OCI-LY3 (cell line): Measurements from ENCODE around the gene SMIM36.

ENCODE experiments used
- EZH2phosphoT487 ChIP-seq: fragments of 200-600 bp; shearing (Covaris generic); IDR thresholded peaks from 2 replicates; pipeline ENCODE4 v1.6.1; 2018; ENCODE audit warnings: antibody characterized with exemption, mixed run types, low read depth
- TF ChIP-seq, protein P1 (sequence below): fragments of 200-600, 300-600 bp; sonication (generic); IDR thresholded peaks from 2 replicates; pipeline ENCODE4 v1.5.1; 2014; ENCODE audit warnings: antibody characterized with exemption, low read length, low read depth

GRCh38 chr17:55482591-55483389, 28.5 kb downstream of the SMIM36 start:
- TF ChIP-seq, protein P1, sequence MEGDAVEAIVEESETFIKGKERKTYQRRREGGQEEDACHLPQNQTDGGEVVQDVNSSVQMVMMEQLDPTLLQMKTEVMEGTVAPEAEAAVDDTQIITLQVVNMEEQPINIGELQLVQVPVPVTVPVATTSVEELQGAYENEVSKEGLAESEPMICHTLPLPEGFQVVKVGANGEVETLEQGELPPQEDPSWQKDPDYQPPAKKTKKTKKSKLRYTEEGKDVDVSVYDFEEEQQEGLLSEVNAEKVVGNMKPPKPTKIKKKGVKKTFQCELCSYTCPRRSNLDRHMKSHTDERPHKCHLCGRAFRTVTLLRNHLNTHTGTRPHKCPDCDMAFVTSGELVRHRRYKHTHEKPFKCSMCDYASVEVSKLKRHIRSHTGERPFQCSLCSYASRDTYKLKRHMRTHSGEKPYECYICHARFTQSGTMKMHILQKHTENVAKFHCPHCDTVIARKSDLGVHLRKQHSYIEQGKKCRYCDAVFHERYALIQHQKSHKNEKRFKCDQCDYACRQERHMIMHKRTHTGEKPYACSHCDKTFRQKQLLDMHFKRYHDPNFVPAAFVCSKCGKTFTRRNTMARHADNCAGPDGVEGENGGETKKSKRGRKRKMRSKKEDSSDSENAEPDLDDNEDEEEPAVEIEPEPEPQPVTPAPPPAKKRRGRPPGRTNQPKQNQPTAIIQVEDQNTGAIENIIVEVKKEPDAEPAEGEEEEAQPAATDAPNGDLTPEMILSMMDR: no peak
- no peak for TF ChIP-seq EZH2phosphoT487
